Muscle of leg (tissue), 11 donors: Measurements from ENCODE around the gene SORD. TPM values are rescaled to one million over a fixed set of nuclear protein-coding genes. Genes with fewer than 3 reads are reported as not detected.
"Not testable (repeated sequence)": the region's sequence is repeated elsewhere in the genome, so short reads cannot be mapped to it uniquely, and the experiment has no call there.

Experiments used
- DNase-seq: peaks from one replicate; pipeline ENCODE4 v3.0.0; 2013
- H3K27ac ChIP-seq: one replicate; pipeline ENCODE4 v1.5.1; 2013; ENCODE audit warnings: mild to moderate bottlenecking, low read length, control low read depth
- H3K27me3 ChIP-seq: one replicate; pipeline ENCODE4 v1.6.1; 2013; ENCODE audit warnings: low read length; ENCODE audit not compliant: control insufficient read depth, insufficient read depth
- H3K36me3 ChIP-seq: one replicate; pipeline ENCODE4 v1.6.1; 2013; ENCODE audit warnings: low read length; ENCODE audit not compliant: control insufficient read depth, insufficient read depth
- H3K4me1 ChIP-seq: one replicate; pipeline ENCODE4 v1.6.1; 2013; ENCODE audit warnings: low read length; ENCODE audit not compliant: control insufficient read depth, insufficient read depth
- H3K4me3 ChIP-seq: one replicate; pipeline ENCODE4 v1.5.1; 2013; ENCODE audit warnings: low read length, control low read depth
- H3K9me3 ChIP-seq: replicated peaks from 2 replicates; pipeline ENCODE4 v1.6.1; 2013; ENCODE audit warnings: low read depth, low read length; ENCODE audit not compliant: control insufficient read depth
- WGBS: methylation state at CpG from one replicate; pipeline ENCODE4 v1.1.5; 2013; ENCODE audit warnings: missing lambda C conversion rate; ENCODE audit not compliant: insufficient coverage; 5-methylcytosine and 5-hydroxymethylcytosine counted together
- polyA plus RNA-seq, 8 donors: library from polyadenylated mRNA; unstranded; fragments of 120-200 nt; gene quantifications; one replicate each; pipeline versions ENCODE4 v1.2.1 to v1.2.3, GENCODE V29; 2013; ENCODE audit warnings: inconsistent platforms in 1 of 8, low replicate concordance in 1 of 8; ENCODE audit not compliant: insufficient read length in 8 of 8, insufficient read depth in 1 of 8
- total RNA-seq: library from RNA; stranded (reverse); fragments of 120-200 nt; gene quantifications from one replicate; pipeline ENCODE4 v1.2.4, GENCODE V29; 2013

The SORD gene
- total and polyA plus RNA-seq, 9 donors, result 6.3 to 11.8 (median 8.2) TPM

DNA sequence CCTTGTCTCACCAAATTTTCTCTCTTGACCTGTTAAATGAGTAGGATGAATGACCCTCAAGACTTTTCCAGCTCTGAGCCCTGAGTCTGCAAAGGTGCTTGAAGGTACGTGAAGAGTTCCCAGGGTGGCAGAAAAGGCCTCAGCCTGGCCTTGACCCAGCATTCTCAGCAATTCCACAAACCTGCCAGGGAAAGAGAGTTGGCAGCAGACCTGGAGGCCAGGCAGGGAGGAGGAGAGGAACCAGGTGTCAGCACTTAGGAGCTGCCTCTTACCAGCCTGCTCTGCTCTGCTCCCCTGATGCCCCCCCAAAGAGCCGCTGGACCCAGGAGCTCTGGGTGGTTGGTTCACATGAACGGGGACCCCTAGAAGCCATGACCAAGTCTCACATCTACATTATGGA is 57.6 kb downstream of the SORD start:
- not testable (repeated sequence) for H3K4me1 ChIP-seq, DNase-seq, H3K36me3 ChIP-seq, H3K27ac ChIP-seq, H3K27me3 ChIP-seq, H3K9me3 ChIP-seq, H3K4me3 ChIP-seq
- no CpG with 5 or more reads among the region's 3 CpGs for WGBS

DNA sequence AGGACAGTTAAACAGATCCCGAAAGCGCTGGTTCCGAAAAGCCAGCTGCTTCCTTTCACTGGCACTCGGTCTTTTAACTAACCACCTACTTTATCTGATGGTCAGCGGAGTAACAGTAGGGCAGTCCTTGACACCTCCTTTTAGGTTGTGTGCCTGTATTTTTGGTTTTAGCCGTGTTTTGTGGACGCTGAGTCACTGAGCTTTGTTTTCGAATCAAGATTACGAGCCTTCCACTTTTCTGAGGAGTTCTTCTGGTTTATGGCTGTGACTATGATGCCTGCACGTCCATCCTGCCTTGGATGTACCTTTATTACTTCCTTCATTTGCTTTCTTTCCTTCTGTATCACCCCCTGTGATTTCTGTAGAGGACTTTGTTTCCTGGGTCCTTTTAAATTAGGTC is 59.4 kb downstream of the SORD start:
- not testable (repeated sequence) for H3K27me3 ChIP-seq

GRCh38 chr15:45083223-45083622 is 60.2 kb downstream of the SORD start:
- Histone ChIP-seq H3K27ac (no peak overlapping the region), H3K36me3 (no peaks in the 10 kb centered on the region), H3K4me1 (no peaks in the 10 kb centered on the region), H3K4me3 (no peak overlapping the region), H3K27me3 (peaks cover 3% of the 10 kb centered on the region), H3K9me3 (no peaks in the 10 kb centered on the region)
- no peak for DNase-seq

More for the DNA sequence above, 59.4 kb downstream of the SORD start:
- not testable (repeated sequence) for H3K36me3 ChIP-seq, H3K27ac ChIP-seq, H3K4me3 ChIP-seq, H3K4me1 ChIP-seq, H3K9me3 ChIP-seq, DNase-seq
- no CpG with 5 or more reads among the region's 10 CpGs for WGBS

GRCh38 chr15:45084163-45084562 is 61.2 kb downstream of the SORD start:
- WGBS, result no CpG with 5 or more reads among the region's 3 CpGs
- H3K36me3 ChIP-seq, result no peaks in the 10 kb centered on the region
- no peak overlapping the region for H3K27ac ChIP-seq
- peaks cover 10% of the 10 kb centered on the region for H3K27me3 ChIP-seq
- H3K4me3 ChIP-seq, result no peak overlapping the region
- no peaks in the 10 kb centered on the region for H3K4me1 ChIP-seq
- H3K9me3 ChIP-seq, result no peaks in the 10 kb centered on the region
- DNase-seq, result no peak

DNA sequence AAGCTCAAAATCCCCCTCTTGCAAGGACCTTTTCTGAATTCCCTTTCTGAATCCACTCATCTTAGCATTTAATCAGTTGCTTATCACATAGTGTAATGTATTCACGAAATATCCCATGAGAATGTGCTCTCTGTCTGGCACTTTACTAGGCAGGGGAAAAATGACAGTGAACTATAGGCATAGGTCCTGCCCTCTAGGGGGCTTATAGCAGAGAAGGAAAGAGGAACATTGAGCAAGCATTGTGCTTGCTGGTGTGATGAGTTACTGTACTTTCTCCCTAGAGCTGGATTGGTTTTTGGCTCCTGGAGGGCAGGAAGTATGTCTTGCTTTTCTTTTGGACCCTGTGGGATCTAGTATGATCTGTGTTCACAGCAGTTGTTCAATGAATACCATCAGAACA is 64.5 kb downstream of the SORD start:
- no CpG with 5 or more reads among the region's 1 CpG for WGBS

DNA sequence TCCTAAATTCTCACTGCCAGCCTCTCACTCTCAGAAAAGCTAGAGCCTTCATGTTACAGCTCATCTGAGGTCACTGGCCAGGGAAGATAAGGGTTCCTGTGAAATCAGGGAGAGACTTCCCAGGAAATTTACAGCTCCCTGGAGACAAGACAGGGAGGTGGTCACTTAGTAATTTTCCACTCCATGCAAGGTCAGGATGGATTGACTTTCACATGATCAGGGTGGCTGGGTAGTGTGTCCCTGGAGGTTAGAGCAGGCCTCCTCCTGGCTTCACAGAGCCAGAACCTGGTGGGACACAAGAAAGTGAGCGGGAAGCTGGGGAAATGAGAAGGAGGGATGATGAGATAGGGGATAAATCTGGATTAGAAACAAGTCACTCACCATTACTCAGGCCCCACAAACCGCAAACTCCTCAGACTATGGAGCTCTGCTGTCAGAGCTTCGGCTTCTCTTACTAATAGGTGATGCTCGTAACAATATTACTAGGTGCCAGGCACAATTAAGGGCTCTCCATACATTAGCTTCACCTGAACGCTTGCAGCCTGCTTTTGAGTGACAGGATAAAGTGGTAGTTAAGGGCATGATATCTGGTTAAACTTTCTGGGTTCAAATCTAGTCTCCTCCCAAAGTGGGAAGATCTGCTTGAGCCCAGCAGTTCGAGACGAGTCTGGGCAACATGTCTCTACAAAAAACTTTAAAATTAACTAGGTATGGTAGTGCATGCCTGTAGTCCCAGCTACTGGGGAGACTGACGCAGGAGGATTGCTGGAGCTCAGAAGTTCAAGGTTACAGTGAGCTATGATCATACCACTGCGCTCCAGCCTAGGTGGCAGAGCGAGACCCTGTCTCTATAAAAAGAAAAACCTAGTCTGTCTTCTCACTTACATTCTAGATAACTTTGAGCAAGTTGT is 66.1 kb downstream of the SORD start:
- WGBS, result 83% methylated on average over 1 of the region's 10 CpGs
- DNase-seq, result no peak
- Histone ChIP-seq H3K36me3 (no peaks in the 10 kb centered on the region), H3K27me3 (peaks cover 18% of the 10 kb centered on the region), H3K4me3 (no peak overlapping the region), H3K4me1 (no peaks in the 10 kb centered on the region), H3K9me3 (no peaks in the 10 kb centered on the region), H3K27ac (no peak overlapping the region)

More for the DNA sequence above, 64.5 kb downstream of the SORD start:
- Histone ChIP-seq H3K4me3 (no peak overlapping the region), H3K27ac (no peak overlapping the region), H3K36me3 (no peaks in the 10 kb centered on the region), H3K9me3 (no peaks in the 10 kb centered on the region), H3K27me3 (peaks cover 17% of the 10 kb centered on the region), H3K4me1 (no peaks in the 10 kb centered on the region)
- DNase-seq, result no peak

GRCh38 chr15:45089712-45090373 is 66.8 kb downstream of the SORD start:
- Histone ChIP-seq H3K27me3 (peaks cover 18% of the 10 kb centered on the region), H3K4me3 (no peak overlapping the region), H3K36me3 (no peaks in the 10 kb centered on the region), H3K9me3 (no peaks in the 10 kb centered on the region), H3K4me1 (no peaks in the 10 kb centered on the region), H3K27ac (no peak overlapping the region)
- 57% methylated on average over 1 of the region's 3 CpGs for WGBS
- DNase-seq, result no peak

- H3K4me3 ChIP-seq, result no peak overlapping the region
- no peak overlapping the region for H3K27ac ChIP-seq
- no peaks in the 10 kb centered on the region for H3K4me1 ChIP-seq
- peaks cover 18% of the 10 kb centered on the region for H3K27me3 ChIP-seq
- WGBS, result 55% methylated on average over 6 of the region's 7 CpGs
- no peaks in the 10 kb centered on the region for H3K36me3 ChIP-seq
- no peaks in the 10 kb centered on the region for H3K9me3 ChIP-seq
- no peak for DNase-seq
Measured at GRCh38 chr15:45091161-45091560, 68.2 kb downstream of the SORD start.

DNA sequence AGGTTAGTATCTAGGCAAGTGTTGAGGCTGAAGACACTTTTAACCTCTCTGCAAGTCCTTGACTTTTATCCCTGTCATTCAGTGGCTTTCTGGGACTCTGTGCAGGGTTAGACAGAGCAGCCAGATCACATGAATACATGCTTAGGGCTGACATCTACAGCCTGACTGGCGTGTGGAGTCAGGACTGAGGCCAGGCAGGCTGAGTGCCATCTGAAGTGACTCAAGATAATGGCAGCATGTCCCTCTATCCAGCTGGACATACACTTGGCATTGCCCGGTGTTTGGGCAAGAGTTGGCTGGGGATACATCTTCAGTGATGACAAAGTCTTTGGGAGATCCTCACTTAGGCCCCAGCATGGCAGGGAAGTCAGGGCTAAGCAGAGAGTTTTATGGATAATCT is 68.6 kb downstream of the SORD start:
- no peak for DNase-seq
- H3K27ac ChIP-seq, result no peak overlapping the region
- peaks cover 18% of the 10 kb centered on the region for H3K27me3 ChIP-seq
- H3K4me3 ChIP-seq, result no peak overlapping the region
- H3K9me3 ChIP-seq, result no peaks in the 10 kb centered on the region
- no peaks in the 10 kb centered on the region for H3K4me1 ChIP-seq
- H3K36me3 ChIP-seq, result no peaks in the 10 kb centered on the region
- WGBS, result 86% methylated on average over 2 of the region's 2 CpGs

DNA sequence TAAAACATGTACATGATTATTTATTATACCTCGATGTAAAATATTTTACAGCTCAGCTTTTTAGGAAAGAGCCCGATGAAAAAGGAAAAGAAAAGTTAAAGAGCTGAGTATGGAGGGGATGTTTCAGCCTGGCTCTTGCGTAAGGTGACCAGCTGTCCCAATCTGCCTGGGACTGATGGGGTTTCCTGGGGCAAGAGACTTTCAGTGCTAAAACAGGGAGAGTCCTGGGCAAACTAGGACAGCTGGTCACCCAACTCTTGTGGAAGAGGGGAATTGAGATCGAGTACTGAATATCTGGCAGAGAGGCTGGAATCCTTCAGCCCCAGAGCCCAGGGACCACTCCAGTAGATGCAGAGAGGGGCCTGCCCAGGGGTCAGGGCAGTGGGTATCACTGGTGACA is 70.0 kb downstream of the SORD start:
- Histone ChIP-seq H3K9me3 (no peaks in the 10 kb centered on the region), H3K27ac (no peak overlapping the region)
- no peak for DNase-seq

More for the DNA sequence above, 70.0 kb downstream of the SORD start:
- Histone ChIP-seq H3K27me3 (peaks cover 18% of the 10 kb centered on the region), H3K4me1 (no peaks in the 10 kb centered on the region), H3K4me3 (no peak overlapping the region), H3K36me3 (no peaks in the 10 kb centered on the region)
- WGBS, result 91% methylated on average over 3 of the region's 4 CpGs
